Measurements from ENCODE around the gene CDK14. TPM values are rescaled to one million over a fixed set of nuclear protein-coding genes. Genes with fewer than 3 reads are reported as not detected.

The CDK14 gene
- total RNA-seq, 1 donor from 2014 or later: 64.6 TPM

GRCh38 chr7:90846192-90846591 is 250.1 kb downstream of the CDK14 start:
- Mint-ChIP-seq H3K9me3 (peaks cover 5% of the 10 kb centered on the region), H3K4me1 (peaks cover 4% of the 10 kb centered on the region), H3K36me3 (peaks cover 2% of the 10 kb centered on the region), H3K27me3 (ENCODE audit: low read depth) (no peaks in the 10 kb centered on the region), H3K27ac (no peak overlapping the region), H3K4me3 (no peak overlapping the region)
- no peak for TF ChIP-seq CTCF (IDR thresholded peaks at IDR 0.05; ENCODE audit: unreplicated experiment)
- no peak for DNase-seq (ENCODE audit: low spot score in 2 of 2, unreplicated experiment in 2 of 2)

GRCh38 chr7:90850066-90850465 is 253.9 kb downstream of the CDK14 start:
- no peak overlapping the region for H3K4me3 Mint-ChIP-seq
- TF ChIP-seq CTCF (IDR thresholded peaks at IDR 0.05; ENCODE audit: unreplicated experiment): no peak

GRCh38 chr7:90850471-90850870 is 254.3 kb downstream of the CDK14 start:
- Mint-ChIP-seq H3K27ac (no peak overlapping the region), H3K9me3 (peaks cover 5% of the 10 kb centered on the region), H3K4me1 (no peaks in the 10 kb centered on the region), H3K27me3 (ENCODE audit: low read depth) (no peaks in the 10 kb centered on the region), H3K36me3 (peaks cover 2% of the 10 kb centered on the region), H3K4me3 (no peak overlapping the region)
- no peak for DNase-seq (ENCODE audit: low spot score in 2 of 2, unreplicated experiment in 2 of 2)
- TF ChIP-seq CTCF (IDR thresholded peaks at IDR 0.05; ENCODE audit: unreplicated experiment): no peak

More at GRCh38 chr7:90850066-90850465, 253.9 kb downstream of the CDK14 start:
- Mint-ChIP-seq H3K9me3 (peaks cover 5% of the 10 kb centered on the region), H3K27me3 (ENCODE audit: low read depth) (no peaks in the 10 kb centered on the region), H3K4me1 (no peaks in the 10 kb centered on the region), H3K36me3 (peaks cover 2% of the 10 kb centered on the region), H3K27ac (no peak overlapping the region)
- DNase-seq (ENCODE audit: low spot score in 2 of 2, unreplicated experiment in 2 of 2): no peak

GRCh38 chr7:90853205-90853604 is 257.1 kb downstream of the CDK14 start:
- H3K9me3 Mint-ChIP-seq: peaks cover 5% of the 10 kb centered on the region
- no peaks in the 10 kb centered on the region for H3K4me1 Mint-ChIP-seq
- DNase-seq (ENCODE audit: low spot score in 2 of 2, unreplicated experiment in 2 of 2): no peak
- no peak overlapping the region for H3K4me3 Mint-ChIP-seq
- no peak overlapping the region for H3K27ac Mint-ChIP-seq
- peaks cover 2% of the 10 kb centered on the region for H3K36me3 Mint-ChIP-seq
- no peaks in the 10 kb centered on the region for H3K27me3 Mint-ChIP-seq (ENCODE audit: low read depth)
- TF ChIP-seq CTCF (IDR thresholded peaks at IDR 0.05; ENCODE audit: unreplicated experiment): no peak

- Mint-ChIP-seq H3K4me1 (no peaks in the 10 kb centered on the region), H3K27ac (no peak overlapping the region), H3K4me3 (no peak overlapping the region), H3K9me3 (no peaks in the 10 kb centered on the region), H3K27me3 (ENCODE audit: low read depth) (no peaks in the 10 kb centered on the region), H3K36me3 (no peaks in the 10 kb centered on the region)
- no peak for TF ChIP-seq CTCF (IDR thresholded peaks at IDR 0.05; ENCODE audit: unreplicated experiment)
- no peak for DNase-seq (ENCODE audit: low spot score in 2 of 2, unreplicated experiment in 2 of 2)
These were observed 260.4 kb downstream of the CDK14 start for GRCh38 chr7:90856351-90857070.
